HepG2 (cell line): Measurements from ENCODE around the gene GCN1. TPM values are rescaled to one million over a fixed set of nuclear protein-coding genes. Genes with fewer than 3 reads are reported as not detected.

Experiments used
- ATAC-seq: fragments of 200-7000 bp; cut with Tn5 transposase; 3 replicates; pipeline ENCODE4 v1.9.1; 2020; ENCODE audit warnings: mild to moderate bottlenecking, moderate library complexity
- BruUV-seq: library from RNA; stranded (reverse); fragments of 400-500 nt; replicated peaks from 2 replicates; lab custom pipeline; 2021; lab: Mats Ljungman, UMichigan
- CTCF ChIA-PET: fragments of 300-600 bp; formaldehyde crosslinking; extraction: SDS; loops from one replicate; lab custom pipeline; 2021; ENCODE audit warnings: low total read pairs, inconsistent platforms, low intra/inter-chr PET ratio; lab: Yijun Ruan, JAX
- POLR2A ChIA-PET: fragments of 350-600 bp; sonication (Branson Sonifier 250); formaldehyde crosslinking; loops from one replicate; lab custom pipeline; 2020; ENCODE audit warnings: antibody characterized with exemption, inconsistent platforms; lab: Yijun Ruan, JAX
- DNase-seq: peaks from one replicate; pipeline ENCODE4 v3.0.0-alpha.2; 2015; ENCODE audit warnings: low spot score
- FAIRE-seq: peaks from 3 replicates; lab custom pipeline; 2011; peaks lifted over from hg19 to GRCh38; lab: Jason Lieb, UNC
- H2AFZ ChIP-seq: one replicate; pipeline ENCODE4 v1.6.1; 2011; ENCODE audit warnings: low read length, inconsistent platforms
- H3K27ac ChIP-seq: fragments of 300-600 bp; 3 replicates; pipeline ENCODE4 v1.8.0; 2011; ENCODE audit warnings: mixed run types, mild to moderate bottlenecking, mixed read lengths, low read length, inconsistent platforms; ENCODE audit not compliant: insufficient read depth; ENCODE audit errors: extremely low read length
- H3K27me3 ChIP-seq, 2 experiments: fragments of 200-600 bp in 1 of 2; 2 replicates in 1 of 2; 3 replicates in 1 of 2; pipeline versions ENCODE4 v1.6.0 to v1.8.0; 2011; ENCODE audit warnings: low read length in 2 of 2, mild to moderate bottlenecking in 2 of 2, moderate library complexity in 2 of 2, inconsistent platforms in 1 of 2; ENCODE audit not compliant: insufficient read depth in 2 of 2, control insufficient read depth in 1 of 2
- H3K36me3 ChIP-seq, 2 experiments: fragments of 200-600 bp in 1 of 2; replicated peaks in 1 of 2; 2 replicates in 1 of 2; 3 replicates in 1 of 2; pipeline versions ENCODE4 v1.5.1 to v1.8.0; 2011; ENCODE audit warnings: low read length in 2 of 2, inconsistent platforms in 1 of 2; ENCODE audit not compliant: insufficient read depth in 2 of 2, control insufficient read depth in 1 of 2
- H3K4me1 ChIP-seq: 2 replicates; pipeline ENCODE4 v1.5.1; 2012; ENCODE audit warnings: low read length, inconsistent platforms; ENCODE audit not compliant: insufficient read depth
- H3K4me2 ChIP-seq: 2 replicates; pipeline ENCODE4 v1.6.0; 2011; ENCODE audit warnings: low read depth, low read length, inconsistent platforms
- H3K4me3 ChIP-seq, 3 experiments: fragments of 200-600 bp in 1 of 3; sonication (generic), shearing (Covaris generic) in 1 of 3; replicated peaks in 1 of 3; 2 replicates each; pipeline ENCODE4 v1.5.1; 2011 to 2016; ENCODE audit warnings: low read length in 3 of 3, inconsistent platforms in 2 of 3, low read depth in 2 of 3, mild to moderate bottlenecking in 2 of 3, control low read depth in 1 of 3, mixed read lengths in 1 of 3; ENCODE audit not compliant: insufficient read depth in 1 of 3
- H3K79me2 ChIP-seq: one replicate; pipeline ENCODE4 v1.6.1; 2011; ENCODE audit warnings: low read length, inconsistent platforms; ENCODE audit not compliant: insufficient read depth
- H3K9ac ChIP-seq: 2 replicates; pipeline ENCODE4 v1.6.0; 2011; ENCODE audit warnings: mild to moderate bottlenecking, low read depth, low read length, inconsistent platforms; ENCODE audit not compliant: insufficient read depth
- H3K9me3 ChIP-seq: 2 replicates; pipeline ENCODE4 v1.5.1; 2012; ENCODE audit warnings: mild to moderate bottlenecking, low read length
- H4K20me1 ChIP-seq: 2 replicates; pipeline ENCODE4 v1.6.0; 2011; ENCODE audit warnings: inconsistent platforms, mild to moderate bottlenecking, low read length, moderate library complexity; ENCODE audit not compliant: insufficient read depth
- ATF1 ChIP-seq: IDR thresholded peaks from 2 replicates; pipeline ENCODE4 v1.6.1; 2016; ENCODE audit warnings: mild to moderate bottlenecking, control low read depth
- ATM ChIP-seq: fragments of 450-650 bp; IDR thresholded peaks from 2 replicates; pipeline ENCODE4 v1.7.1; 2017; ENCODE audit warnings: mild to moderate bottlenecking, borderline replicate concordance
- CC2D1A ChIP-seq: sonication (generic); formaldehyde crosslinking; IDR thresholded peaks from 2 replicates; pipeline ENCODE4 v1.8.1; 2023; ENCODE audit warnings: mild to moderate bottlenecking, missing genetic modification reagents
- FOXJ3 ChIP-seq: sonication (generic); formaldehyde crosslinking; IDR thresholded peaks from 2 replicates; pipeline ENCODE4 v1.4.0; 2020; ENCODE audit warnings: missing genetic modification reagents, mild to moderate bottlenecking, borderline replicate concordance
- MXI1 ChIP-seq: IDR thresholded peaks from 3 replicates; pipeline ENCODE4 v1.6.1; 2012; ENCODE audit warnings: low read depth, low read length, inconsistent platforms, borderline replicate concordance
- NCOA2 ChIP-seq: sonication (generic); formaldehyde crosslinking; IDR thresholded peaks from 2 replicates; pipeline ENCODE4 v1.8.0; 2022; ENCODE audit warnings: inconsistent platforms
- NR2F6 ChIP-seq, 2 experiments: IDR thresholded peaks; 2 replicates each; pipeline ENCODE4 v1.6.1; 2016; ENCODE audit warnings: antibody characterized with exemption in 1 of 2, mild to moderate bottlenecking in 1 of 2
- PRDM4 ChIP-seq: sonication (generic); formaldehyde crosslinking; IDR thresholded peaks from 2 replicates; pipeline ENCODE4 v1.9.0; 2021; ENCODE audit warnings: missing genetic modification reagents, borderline replicate concordance
- RARA ChIP-seq: IDR thresholded peaks from 2 replicates; pipeline ENCODE4 v1.6.1; 2016; ENCODE audit warnings: missing genetic modification reagents, missing compliant biosample characterization
- RFXANK ChIP-seq: IDR thresholded peaks from 2 replicates; pipeline ENCODE4 v1.6.1; 2016
- SP4 ChIP-seq: sonication (generic); formaldehyde crosslinking; IDR thresholded peaks from 2 replicates; pipeline ENCODE4 v1.8.1; 2023; ENCODE audit warnings: mild to moderate bottlenecking, missing genetic modification reagents
- TBL1XR1 ChIP-seq: fragments of 150-350 bp; IDR thresholded peaks from 2 replicates; pipeline ENCODE4 v1.6.1; 2014; ENCODE audit warnings: borderline replicate concordance, low read length; ENCODE audit not compliant: partially characterized antibody
- ZMAT5 ChIP-seq: sonication (generic); formaldehyde crosslinking; IDR thresholded peaks from 2 replicates; pipeline ENCODE4 v1.5.0; 2020; ENCODE audit warnings: mild to moderate bottlenecking, low read depth, missing genetic modification reagents, borderline replicate concordance
- ZNF234 ChIP-seq: sonication (generic); formaldehyde crosslinking; conservative IDR thresholded peaks from 2 replicates; pipeline ENCODE4 v1.5.1; 2020; ENCODE audit warnings: mild to moderate bottlenecking, missing genetic modification reagents
- ZNF276 ChIP-seq: sonication (generic); formaldehyde crosslinking; IDR thresholded peaks from 2 replicates; pipeline ENCODE4 v1.4.0; 2020; ENCODE audit warnings: mild to moderate bottlenecking, low read depth, missing genetic modification reagents
- ZNF687 ChIP-seq: sonication (generic); formaldehyde crosslinking; IDR thresholded peaks from 2 replicates; pipeline ENCODE4 v1.5.1; 2020; ENCODE audit warnings: mild to moderate bottlenecking, missing genetic modification reagents, moderate library complexity
- WGBS: methylation state at CpG from one replicate; pipeline ENCODE4 v1.1.6; 2017; ENCODE audit warnings: low lambda C conversion rate; 5-methylcytosine and 5-hydroxymethylcytosine counted together
- in situ Hi-C: cut with HindIII; loops from 2 replicates; pipeline ENCODE4 v1.10.0; 2017; ENCODE audit warnings: low pct_unique_long_range_greater_than_20kb; ENCODE audit not compliant: extremely low pct_ligation_motif_present
- intact Hi-C: fragments of 100-400 bp; cut with micrococcal nuclease; formaldehyde crosslinking; loops from one replicate; pipeline ENCODE4 v1.10.0; 2022; ENCODE audit not compliant: unreplicated experiment
- polyA plus RNA-seq, 8 experiments: library from polyadenylated mRNA; depleted of rRNA in 3 of 8; stranded (reverse) in 7 of 8; unstranded in 1 of 8; fragments of >200 nt; fragmentation: Illumina TruSeq in 4 of 8; extraction: Trizol in 4 of 8; gene quantifications; 2 replicates each; pipeline versions ENCODE4 v1.2.1 to v1.2.3, GENCODE V29; 2011 to 2016; ENCODE audit warnings: low read depth in 4 of 8, missing spikeins in 1 of 8, mixed read lengths in 1 of 8; ENCODE audit not compliant: insufficient read depth in 1 of 8
- total RNA-seq, 5 experiments: library from RNA; depleted of rRNA; stranded (reverse); fragments of >200 nt; fragmentation: Illumina TruSeq; extraction: Trizol; gene quantifications; 2 replicates each; pipeline ENCODE4 v1.2.3, GENCODE V29; 2016; ENCODE audit warnings: low read depth in 1 of 5

The GCN1 gene
- total and polyA plus RNA-seq, 2 of the 13 experiments (the other 11 are each of a cell fraction or from before 2014, with no cell fraction given): 58.2 to 83.0 TPM

GRCh38 chr12:120238839-120239445, 44.4 kb upstream of the GCN1 start:
- BruUV-seq: no TSS peak
- 97% methylated on average over 11 of the region's 12 CpGs for WGBS
- Histone ChIP-seq H3K36me3 (no peaks in the 10 kb centered on the region; a peak in 1 of 5 replicates), H3K79me2 (peaks cover 25% of the 10 kb centered on the region), H3K9ac (no peak overlapping the region), H4K20me1 (peaks cover 13% of the 10 kb centered on the region), H3K9me3 (no peaks in the 10 kb centered on the region), H3K27me3 (no peaks in the 10 kb centered on the region), H2AFZ (no peak overlapping the region), H3K4me1 (peaks cover 66% of the 10 kb centered on the region), H3K27ac (no peak overlapping the region), H3K4me2 (no peak overlapping the region), H3K4me3 (no peak overlapping the region)
- no peak for ATAC-seq
- POLR2A ChIA-PET: interaction anchor here (0.6 to 2.6 kb wide), 6 partner anchors 11 to 88 kb away, joined by 3 to 13 read pairs (median 4); partner anchors contain the start of genes RNU4-2 and RPLP0
- CTCF ChIA-PET: no interaction called here
- no peak for FAIRE-seq
- intact Hi-C loops (no loop called here), in situ Hi-C loops (no loop called here)
- no peak for DNase-seq
- TF ChIP-seq TBL1XR1 (no peak), CC2D1A (CRISPR knock-in tag) (no peak), ATF1 (CRISPR knock-in tag) (no peak), NR2F6 (IDR thresholded peaks at IDR 0.05) (no peak), NR2F6 (CRISPR knock-in tag; IDR thresholded peaks at IDR 0.05) (no peak), ZNF687 (CRISPR knock-in tag) (no peak), NCOA2 (CRISPR knock-in tag) (no peak), SP4 (CRISPR knock-in tag) (no peak), PRDM4 (CRISPR knock-in tag) (no peak), RFXANK (CRISPR knock-in tag) (no peak), ATM (no peak), ZNF276 (CRISPR knock-in tag) (no peak), FOXJ3 (CRISPR knock-in tag) (no peak), MXI1 (no peak), ZNF234 (no peak), ZMAT5 (CRISPR knock-in tag) (no peak), RARA (CRISPR knock-in tag) (no peak)
